Stomach (tissue), 9 donors: ENCODE data around the gene CDC42. TPM values are rescaled to one million over a fixed set of nuclear protein-coding genes. Genes with fewer than 3 reads are reported as not detected.

ENCODE experiments used
- DNase-seq, 2 donors: peaks; one replicate each; pipeline versions ENCODE4 v3.0.0 to v3.0.0-alpha.2; 2013 to 2019
- H3K27ac ChIP-seq, 5 donors: fragments of 200-600 bp in 4 of 5; sonication (generic) in 4 of 5; one replicate each; pipeline ENCODE4 v1.5.1; 2013 to 2019; ENCODE audit warnings: mild to moderate bottlenecking in 1 of 5, moderate library complexity in 1 of 5
- H3K27me3 ChIP-seq, 3 donors: fragments of 200-600 bp; sonication (generic); one replicate each; pipeline ENCODE4 v1.5.1; 2017 to 2019; ENCODE audit warnings: mixed run types in 1 of 3
- H3K36me3 ChIP-seq, 4 donors: fragments of 200-600 bp; sonication (generic); 1 replicate in 3 of 4; 2 replicates in 1 of 4; pipeline ENCODE4 v1.5.1; 2016 to 2019
- H3K4me1 ChIP-seq, 4 donors: fragments of 200-600 bp; sonication (generic); one replicate each; pipeline ENCODE4 v1.5.1; 2016 to 2019
- H3K4me3 ChIP-seq, 4 donors: fragments of 200-600 bp; sonication (generic) in 3 of 4; one replicate each; pipeline ENCODE4 v1.5.1; 2016 to 2019; ENCODE audit warnings: mild to moderate bottlenecking in 1 of 4
- H3K9me3 ChIP-seq, 4 donors: fragments of 200-600 bp; sonication (generic); one replicate each; pipeline ENCODE4 v1.5.1; 2016 to 2019
- EP300 ChIP-seq: sonication (generic); formaldehyde crosslinking; IDR thresholded peaks from one replicate; pipeline ENCODE4 v1.6.1; 2017; ENCODE audit warnings: antibody characterized with exemption
- POLR2A ChIP-seq, 4 donors: fragments of 450-650 bp; IDR thresholded peaks; one replicate each; pipeline ENCODE4 v1.6.1; 2016; ENCODE audit warnings: antibody characterized with exemption in 4 of 4, control low read depth in 2 of 4, mild to moderate bottlenecking in 1 of 4, moderate library complexity in 1 of 4
- POLR2AphosphoS5 ChIP-seq, 3 donors: sonication (generic); formaldehyde crosslinking; IDR thresholded peaks; one replicate each; pipeline ENCODE4 v1.6.1; 2016; ENCODE audit warnings: antibody characterized with exemption in 3 of 3
- WGBS, 5 donors: extraction: QIAGEN DNeasy Blood & Tissue Kit in 3 of 5; methylation state at CpG; one replicate each; pipeline versions ENCODE4 v1.1.5 to v1.1.7; 2013 to 2018; 5-methylcytosine and 5-hydroxymethylcytosine counted together
- intact Hi-C: fragments of 100-400 bp; cut with DNase I; formaldehyde crosslinking; loops from one replicate; pipeline ENCODE4 v1.15.1; 2023; ENCODE audit warnings: low total_unique reads
- polyA plus RNA-seq, 3 donors: library from polyadenylated mRNA; stranded (reverse); fragments of 200-250 nt; gene quantifications; one replicate each; pipeline ENCODE4 v1.2.3, GENCODE V29; 2013
- total RNA-seq, 5 donors: library from RNA; depleted of rRNA; stranded (reverse); fragments of >200 nt; gene quantifications; one replicate each; pipeline versions ENCODE4 v1.1.0 to v1.2.3, GENCODE V29; 2014 to 2016
- TF ChIP-seq, protein P1 (sequence below), 7 experiments: fragments of 450-650 bp in 4 of 7; fragments of 200-600 bp in 3 of 7; sonication (generic) in 3 of 7; IDR thresholded peaks; one replicate each; pipeline ENCODE4 v1.5.1; 2016 to 2019; ENCODE audit warnings: antibody characterized with exemption in 7 of 7, control low read depth in 2 of 7, mild to moderate bottlenecking in 1 of 7
- donor health status: healthy with polysubstance abuse.
- donor health status: Bipolar disorder and iron deficiency.
- donor health status: healthy.

CDC42 gene
- total and polyA plus RNA-seq, 8 donors, result 72.4 to 425 (median 122) TPM

GRCh38 chr1:22053017-22053860 lies 730 bp downstream of the CDC42 start:
- peak overlapping the region; percentile 98 to 100 (median 100) for H3K27ac ChIP-seq
- H3K4me1 ChIP-seq, result peaks cover 33 to 53% (median 43%) of the 10 kb centered on the region in 4 donors
- 1 to 2% (median 1%) methylated on average over 31 to 69 of the region's 70 CpGs for WGBS, 5 donors
- H3K27me3 ChIP-seq, result no peaks in the 10 kb centered on the region
- intact Hi-C loops, result no loop called here
- H3K4me3 ChIP-seq, result peak overlapping the region; percentile 63 to 100 (median 85)
- TF ChIP-seq, protein P1, sequence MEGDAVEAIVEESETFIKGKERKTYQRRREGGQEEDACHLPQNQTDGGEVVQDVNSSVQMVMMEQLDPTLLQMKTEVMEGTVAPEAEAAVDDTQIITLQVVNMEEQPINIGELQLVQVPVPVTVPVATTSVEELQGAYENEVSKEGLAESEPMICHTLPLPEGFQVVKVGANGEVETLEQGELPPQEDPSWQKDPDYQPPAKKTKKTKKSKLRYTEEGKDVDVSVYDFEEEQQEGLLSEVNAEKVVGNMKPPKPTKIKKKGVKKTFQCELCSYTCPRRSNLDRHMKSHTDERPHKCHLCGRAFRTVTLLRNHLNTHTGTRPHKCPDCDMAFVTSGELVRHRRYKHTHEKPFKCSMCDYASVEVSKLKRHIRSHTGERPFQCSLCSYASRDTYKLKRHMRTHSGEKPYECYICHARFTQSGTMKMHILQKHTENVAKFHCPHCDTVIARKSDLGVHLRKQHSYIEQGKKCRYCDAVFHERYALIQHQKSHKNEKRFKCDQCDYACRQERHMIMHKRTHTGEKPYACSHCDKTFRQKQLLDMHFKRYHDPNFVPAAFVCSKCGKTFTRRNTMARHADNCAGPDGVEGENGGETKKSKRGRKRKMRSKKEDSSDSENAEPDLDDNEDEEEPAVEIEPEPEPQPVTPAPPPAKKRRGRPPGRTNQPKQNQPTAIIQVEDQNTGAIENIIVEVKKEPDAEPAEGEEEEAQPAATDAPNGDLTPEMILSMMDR (IDR thresholded peaks at IDR 0.05), result no peak
- TF ChIP-seq POLR2AphosphoS5 (IDR thresholded peaks at IDR 0.05) (peak in 2 of 3 donors; percentile 34 to 72), EP300 (no peak), POLR2A (IDR thresholded peaks at IDR 0.05) (no peak)
- DNase-seq, result peak; percentile 66 to 91
- H3K9me3 ChIP-seq, result no peaks in the 10 kb centered on the region
- peaks cover 0 to 14% (median 9%) of the 10 kb centered on the region in 4 donors for H3K36me3 ChIP-seq

GRCh38 chr1:22053861-22054770 lies 1.6 kb downstream of the CDC42 start:
- Histone ChIP-seq H3K27me3 (no peaks in the 10 kb centered on the region), H3K4me3 (peak overlapping the region; percentile 63 to 100 (median 85)), H3K9me3 (no peaks in the 10 kb centered on the region), H3K27ac (peak overlapping the region; percentile 98 to 100 (median 100)), H3K4me1 (peaks cover 42 to 62% (median 50%) of the 10 kb centered on the region in 4 donors), H3K36me3 (peaks cover 0 to 20% (median 18%) of the 10 kb centered on the region in 4 donors)
- intact Hi-C loops, result no loop called here
- DNase-seq, result no peak
- TF ChIP-seq, protein P1 (IDR thresholded peaks at IDR 0.05), result no peak
- TF ChIP-seq EP300, result no peak
- 25 to 38% (median 34%) methylated on average over 19 of the region's 19 CpGs for WGBS, 5 donors

- H3K36me3 ChIP-seq, result peaks cover 0 to 20% (median 18%) of the 10 kb centered on the region in 4 donors
- peak overlapping the region in 4 of 5 donors; percentile 2 to 54 (median 34) for H3K27ac ChIP-seq
- H3K4me3 ChIP-seq, result peak overlapping the region in 2 of 4 donors; percentile 26
- no peaks in the 10 kb centered on the region for H3K27me3 ChIP-seq
- WGBS, 5 donors, result 45 to 64% (median 56%) methylated on average over 6 of the region's 6 CpGs
- intact Hi-C loops, result no loop called here
- peaks cover 49 to 76% (median 60%) of the 10 kb centered on the region in 4 donors for H3K4me1 ChIP-seq
- no peaks in the 10 kb centered on the region for H3K9me3 ChIP-seq
- DNase-seq, result no peak
- TF ChIP-seq, protein P1 (IDR thresholded peaks at IDR 0.05), result no peak
- TF ChIP-seq EP300 (no peak), POLR2A (IDR thresholded peaks at IDR 0.05) (no peak), POLR2AphosphoS5 (IDR thresholded peaks at IDR 0.05) (no peak)
These were observed 3.0 kb downstream of the CDC42 start for GRCh38 chr1:22055463-22055862.

GRCh38 chr1:22056043-22056442 lies 3.5 kb downstream of the CDC42 start:
- H3K4me1 ChIP-seq, result peaks cover 54 to 81% (median 66%) of the 10 kb centered on the region in 4 donors
- no peaks in the 10 kb centered on the region for H3K9me3 ChIP-seq
- intact Hi-C loops, result no loop called here
- H3K36me3 ChIP-seq, result peaks cover 0 to 20% (median 18%) of the 10 kb centered on the region in 4 donors
- DNase-seq, result no peak
- peak overlapping the region in 2 of 4 donors; percentile 10 to 26 for H3K4me3 ChIP-seq
- no peaks in the 10 kb centered on the region for H3K27me3 ChIP-seq
- no peak for TF ChIP-seq POLR2AphosphoS5 (IDR thresholded peaks at IDR 0.05)
- no peak for TF ChIP-seq EP300
- TF ChIP-seq, protein P1 (IDR thresholded peaks at IDR 0.05), result no peak
- TF ChIP-seq POLR2A (IDR thresholded peaks at IDR 0.05), result no peak
- H3K27ac ChIP-seq, result peak overlapping the region in 2 of 5 donors; percentile 2 to 54
- WGBS, 5 donors, result 6 to 29% (median 19%) methylated on average over 1 of the region's 1 CpG
